IPS-18a (cell line): ENCODE measurements around the gene CDK14.

Experiments
- H3K27ac ChIP-seq: one replicate; pipeline ENCODE4 v1.5.1; 2013; ENCODE audit warnings: low read length
- H3K27me3 ChIP-seq: one replicate; pipeline ENCODE4 v1.6.1; 2013; ENCODE audit warnings: mild to moderate bottlenecking, low read length; ENCODE audit not compliant: control insufficient read depth, insufficient read depth
- H3K36me3 ChIP-seq: one replicate; pipeline ENCODE4 v1.6.1; 2013; ENCODE audit warnings: low read depth, low read length; ENCODE audit not compliant: control insufficient read depth
- H3K4me1 ChIP-seq: one replicate; pipeline ENCODE4 v1.6.1; 2013; ENCODE audit warnings: low read depth, low read length; ENCODE audit not compliant: control insufficient read depth
- H3K4me3 ChIP-seq: one replicate; pipeline ENCODE4 v1.5.1; 2013; ENCODE audit warnings: low read length
- H3K9ac ChIP-seq: one replicate; pipeline ENCODE4 v1.6.1; 2013; ENCODE audit warnings: mild to moderate bottlenecking, low read length, moderate library complexity
- H3K9me3 ChIP-seq: one replicate; pipeline ENCODE4 v1.6.1; 2013; ENCODE audit warnings: low read depth, low read length; ENCODE audit not compliant: control insufficient read depth

The CDK14 gene

GRCh38 chr7:90859521-90859920, 263.4 kb downstream of the CDK14 start:
- Histone ChIP-seq H3K9ac (no peak overlapping the region), H3K27me3 (no peaks in the 10 kb centered on the region), H3K36me3 (no peaks in the 10 kb centered on the region), H3K27ac (no peak overlapping the region), H3K9me3 (no peaks in the 10 kb centered on the region), H3K4me3 (no peak overlapping the region), H3K4me1 (no peaks in the 10 kb centered on the region)

GRCh38 chr7:90864088-90864487, 268.0 kb downstream of the CDK14 start:
- no peak overlapping the region for H3K9ac ChIP-seq
- no peaks in the 10 kb centered on the region for H3K4me1 ChIP-seq
- no peak overlapping the region for H3K27ac ChIP-seq
- H3K27me3 ChIP-seq, result no peaks in the 10 kb centered on the region
- H3K9me3 ChIP-seq, result no peaks in the 10 kb centered on the region
- no peak overlapping the region for H3K4me3 ChIP-seq
- H3K36me3 ChIP-seq, result no peaks in the 10 kb centered on the region

- no peaks in the 10 kb centered on the region for H3K36me3 ChIP-seq
- no peak overlapping the region for H3K27ac ChIP-seq
- H3K27me3 ChIP-seq, result no peaks in the 10 kb centered on the region
- H3K4me3 ChIP-seq, result no peak overlapping the region
- no peak overlapping the region for H3K9ac ChIP-seq
- no peaks in the 10 kb centered on the region for H3K9me3 ChIP-seq
- H3K4me1 ChIP-seq, result no peaks in the 10 kb centered on the region
Observed at GRCh38 chr7:90869335-90869734, 273.2 kb downstream of the CDK14 start.

GRCh38 chr7:90876701-90877100, 280.6 kb downstream of the CDK14 start:
- H3K4me1 ChIP-seq, result no peaks in the 10 kb centered on the region
- H3K36me3 ChIP-seq, result no peaks in the 10 kb centered on the region
- H3K9me3 ChIP-seq, result no peaks in the 10 kb centered on the region
- no peak overlapping the region for H3K27ac ChIP-seq
- H3K9ac ChIP-seq, result no peak overlapping the region
- no peaks in the 10 kb centered on the region for H3K27me3 ChIP-seq
- no peak overlapping the region for H3K4me3 ChIP-seq

- Histone ChIP-seq H3K4me3 (no peak overlapping the region), H3K36me3 (no peaks in the 10 kb centered on the region), H3K9ac (no peak overlapping the region), H3K27ac (no peak overlapping the region), H3K4me1 (no peaks in the 10 kb centered on the region), H3K9me3 (no peaks in the 10 kb centered on the region), H3K27me3 (no peaks in the 10 kb centered on the region)
Observed at GRCh38 chr7:90877201-90877600, 281.1 kb downstream of the CDK14 start.

- no peaks in the 10 kb centered on the region for H3K36me3 ChIP-seq
- no peaks in the 10 kb centered on the region for H3K4me1 ChIP-seq
- H3K27ac ChIP-seq, result no peak overlapping the region
- no peaks in the 10 kb centered on the region for H3K27me3 ChIP-seq
- no peaks in the 10 kb centered on the region for H3K9me3 ChIP-seq
- no peak overlapping the region for H3K9ac ChIP-seq
- no peak overlapping the region for H3K4me3 ChIP-seq
Observed at GRCh38 chr7:90879924-90880323, 283.8 kb downstream of the CDK14 start.

- Histone ChIP-seq H3K9ac (no peak overlapping the region), H3K36me3 (no peaks in the 10 kb centered on the region), H3K4me3 (no peak overlapping the region), H3K27me3 (no peaks in the 10 kb centered on the region), H3K9me3 (no peaks in the 10 kb centered on the region), H3K27ac (no peak overlapping the region), H3K4me1 (no peaks in the 10 kb centered on the region)
Observed at GRCh38 chr7:90886416-90886815, 290.3 kb downstream of the CDK14 start.

- H3K9me3 ChIP-seq, result no peaks in the 10 kb centered on the region
- no peak overlapping the region for H3K27ac ChIP-seq
- H3K4me1 ChIP-seq, result peaks cover 9% of the 10 kb centered on the region
- no peaks in the 10 kb centered on the region for H3K27me3 ChIP-seq
- H3K4me3 ChIP-seq, result no peak overlapping the region
- no peaks in the 10 kb centered on the region for H3K36me3 ChIP-seq
- no peak overlapping the region for H3K9ac ChIP-seq
Observed at GRCh38 chr7:90889210-90889609, 293.1 kb downstream of the CDK14 start.

GRCh38 chr7:90889644-90890043, 293.5 kb downstream of the CDK14 start:
- Histone ChIP-seq H3K9ac (no peak overlapping the region), H3K4me3 (no peak overlapping the region), H3K27ac (no peak overlapping the region), H3K4me1 (peaks cover 9% of the 10 kb centered on the region), H3K9me3 (no peaks in the 10 kb centered on the region), H3K36me3 (no peaks in the 10 kb centered on the region), H3K27me3 (no peaks in the 10 kb centered on the region)

- Histone ChIP-seq H3K27ac (no peak overlapping the region), H3K9me3 (no peaks in the 10 kb centered on the region), H3K27me3 (no peaks in the 10 kb centered on the region), H3K36me3 (no peaks in the 10 kb centered on the region), H3K9ac (no peak overlapping the region), H3K4me1 (peaks cover 9% of the 10 kb centered on the region), H3K4me3 (no peak overlapping the region)
Observed at GRCh38 chr7:90891529-90891928, 295.4 kb downstream of the CDK14 start.

GRCh38 chr7:90892213-90892612, 296.1 kb downstream of the CDK14 start:
- H3K27me3 ChIP-seq, result no peaks in the 10 kb centered on the region
- no peak overlapping the region for H3K4me3 ChIP-seq
- H3K36me3 ChIP-seq, result no peaks in the 10 kb centered on the region
- H3K27ac ChIP-seq, result no peak overlapping the region
- no peaks in the 10 kb centered on the region for H3K9me3 ChIP-seq
- H3K9ac ChIP-seq, result no peak overlapping the region
- peaks cover 9% of the 10 kb centered on the region for H3K4me1 ChIP-seq

- Histone ChIP-seq H3K9ac (no peak overlapping the region), H3K9me3 (no peaks in the 10 kb centered on the region), H3K4me3 (no peak overlapping the region), H3K36me3 (no peaks in the 10 kb centered on the region), H3K27ac (no peak overlapping the region), H3K4me1 (peaks cover 9% of the 10 kb centered on the region), H3K27me3 (no peaks in the 10 kb centered on the region)
Observed at GRCh38 chr7:90894122-90894521, 298.0 kb downstream of the CDK14 start.
